Ramos (cell line): ENCODE measurements around the gene MRPL21.
"Not testable (repeated sequence)": the region's sequence is repeated elsewhere in the genome, so short reads cannot be mapped to it uniquely, and the experiment has no call there.

ENCODE experiments used
- in situ Hi-C: fragments of 300-500 bp; cut with MboI; formaldehyde crosslinking; loops from one replicate; pipeline ENCODE4 v1.14.3; 2022; ENCODE audit warnings: low sequenced_read_pairs; ENCODE audit not compliant: unreplicated experiment

Gene MRPL21

DNA sequence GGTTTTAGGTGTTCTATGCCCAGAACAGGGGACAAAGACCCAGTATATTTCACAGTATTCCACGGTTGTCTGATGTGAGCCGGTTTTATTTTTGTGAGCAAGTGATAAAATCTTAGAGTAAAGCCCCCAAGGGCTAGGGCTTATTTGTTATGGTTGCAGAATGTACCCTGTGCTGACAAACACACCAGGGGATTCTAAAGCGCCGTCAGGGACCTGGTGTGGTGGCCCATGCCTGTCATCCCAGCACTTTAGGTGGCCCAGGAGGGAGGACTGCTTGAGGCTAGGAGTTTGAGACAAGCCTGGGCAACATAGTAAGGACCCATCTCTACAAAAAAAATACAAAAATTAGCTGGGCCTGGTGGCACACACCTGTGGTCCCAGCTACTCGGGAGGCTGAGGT lies 22.8 kb downstream of the MRPL21 start:
- in situ Hi-C loops = no loop called here

GRCh38 chr11:68878022-68878421 lies 25.6 kb downstream of the MRPL21 start:
- in situ Hi-C loops = no loop called here

DNA sequence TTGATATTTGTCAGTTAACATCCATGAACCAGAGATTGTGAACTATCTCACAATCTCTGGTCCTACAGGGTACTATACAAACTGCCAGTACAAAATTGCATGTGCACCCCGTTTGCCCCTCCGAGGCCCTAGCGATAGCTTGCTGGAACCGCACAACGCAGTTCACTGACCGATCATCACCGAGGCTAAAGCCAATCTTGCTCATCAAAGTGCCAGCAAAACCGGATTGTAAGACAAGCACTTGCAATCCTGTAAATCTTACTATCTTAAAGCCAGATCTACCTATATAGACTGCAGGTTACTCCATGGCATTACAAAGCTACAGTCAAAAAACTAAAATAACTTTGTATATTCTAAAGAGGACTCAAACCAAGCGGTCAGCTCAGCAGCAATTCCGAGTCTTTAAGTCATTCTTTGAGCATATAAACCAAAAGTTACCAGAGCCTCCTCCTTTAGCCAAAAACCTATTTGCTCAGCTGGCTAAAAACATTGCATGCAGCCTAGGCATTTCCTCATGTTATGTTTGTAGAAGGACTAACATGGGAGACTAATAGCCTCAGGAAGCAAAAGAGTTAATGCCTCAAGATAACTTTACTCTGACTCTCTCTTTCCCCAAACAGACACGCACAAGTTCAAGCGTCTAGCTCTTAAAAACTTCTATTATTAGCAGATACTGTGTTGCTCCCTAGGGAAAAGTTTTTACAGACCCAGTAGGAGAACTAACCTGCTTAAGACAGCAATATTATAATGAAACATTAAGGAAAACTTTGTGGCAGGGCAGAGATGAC lies 31.2 kb downstream of the MRPL21 start:
- in situ Hi-C loops = no loop called here

DNA sequence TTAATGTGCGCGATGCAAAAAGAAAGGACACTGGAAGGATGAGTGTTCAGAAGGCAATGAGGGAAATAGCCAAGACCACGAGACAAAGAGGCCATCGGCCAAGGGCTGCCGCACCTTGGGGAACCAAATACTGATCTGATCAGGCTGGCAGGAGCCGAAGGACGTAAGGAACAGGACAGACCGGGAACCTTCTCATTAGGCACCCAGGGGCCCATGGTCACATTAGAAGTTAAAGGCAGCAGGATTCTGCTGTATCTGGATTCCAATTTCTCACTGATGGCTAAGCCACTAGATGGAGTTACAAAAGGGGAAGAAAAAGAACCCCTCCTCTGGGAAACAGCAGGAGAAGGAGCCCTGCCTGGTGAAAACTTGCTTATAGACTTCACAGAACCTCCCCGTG lies 33.2 kb downstream of the MRPL21 start:
- in situ Hi-C loops = no loop called here

DNA sequence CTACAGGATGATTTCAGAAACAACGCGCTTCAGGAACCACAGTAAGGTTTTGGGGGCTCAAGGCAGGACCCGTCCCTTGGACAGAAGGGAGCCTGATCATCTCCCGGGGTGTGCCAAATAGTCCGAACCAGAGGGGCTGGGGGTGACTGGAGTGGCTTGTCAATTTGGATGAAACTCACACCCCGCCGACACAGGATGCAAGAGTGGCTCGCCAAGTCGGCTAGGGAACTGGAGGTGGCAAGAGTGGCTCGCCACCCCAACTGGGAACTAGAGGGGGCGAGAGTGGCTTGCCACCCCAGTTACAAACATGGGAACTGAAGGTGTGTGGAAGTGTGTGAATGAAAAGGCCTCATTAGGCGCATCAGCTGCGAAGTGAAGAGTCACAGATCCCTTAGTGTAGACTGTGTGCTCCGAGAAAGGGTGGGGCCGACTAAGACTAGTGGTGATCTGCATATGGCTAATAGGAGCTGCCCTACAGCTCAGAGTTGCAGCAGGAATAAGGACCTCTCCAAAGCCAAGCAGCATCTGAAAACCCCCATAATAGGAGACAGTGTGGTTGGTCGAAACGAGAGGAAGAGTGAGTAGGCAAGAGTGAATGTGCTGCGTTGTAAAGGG lies 35.3 kb downstream of the MRPL21 start:
- in situ Hi-C loops = no loop called here

DNA sequence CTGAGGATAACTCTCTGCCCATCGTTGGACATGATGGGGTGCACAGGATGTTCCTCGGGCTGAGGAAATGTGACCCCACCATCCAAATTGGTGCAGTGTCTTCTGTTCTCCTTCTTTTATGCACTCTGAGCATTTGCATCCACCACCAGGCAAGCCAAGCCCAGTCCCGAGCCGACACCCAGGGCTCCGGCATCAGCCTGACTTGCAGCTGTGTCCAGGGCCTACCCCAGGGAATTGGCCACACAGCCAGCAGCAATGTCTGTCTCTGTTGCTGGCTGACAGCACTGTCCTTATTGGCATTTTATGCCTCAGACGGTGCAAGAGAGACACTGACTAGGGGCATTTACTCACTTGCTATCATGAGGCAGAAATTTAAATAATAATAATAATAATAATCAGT lies 36.6 kb downstream of the MRPL21 start:
- in situ Hi-C loops = no loop called here

DNA sequence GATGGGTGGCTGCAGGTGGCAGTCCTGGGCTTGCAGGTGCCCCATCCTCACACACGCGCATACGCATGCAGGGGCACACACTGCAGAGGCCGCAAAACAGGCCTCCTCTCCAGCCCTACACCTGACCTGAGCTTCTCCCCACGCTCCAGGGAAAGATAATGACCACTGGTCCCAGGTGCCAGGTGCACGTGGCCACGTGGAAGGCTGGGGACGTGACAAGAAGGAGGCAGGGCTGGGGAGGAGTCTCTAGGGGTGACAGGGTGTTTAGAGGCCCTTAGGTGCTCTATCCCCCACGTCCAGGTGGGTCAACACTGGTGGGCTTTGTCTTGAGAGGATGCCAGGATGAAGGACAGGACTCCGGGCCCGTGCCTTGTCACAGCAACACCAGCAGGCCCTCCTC lies 38.4 kb downstream of the MRPL21 start:
- in situ Hi-C loops = no loop called here

- in situ Hi-C loops = no loop called here
Measured at GRCh38 chr11:68863553-68864265, 39.9 kb downstream of the MRPL21 start.

DNA sequence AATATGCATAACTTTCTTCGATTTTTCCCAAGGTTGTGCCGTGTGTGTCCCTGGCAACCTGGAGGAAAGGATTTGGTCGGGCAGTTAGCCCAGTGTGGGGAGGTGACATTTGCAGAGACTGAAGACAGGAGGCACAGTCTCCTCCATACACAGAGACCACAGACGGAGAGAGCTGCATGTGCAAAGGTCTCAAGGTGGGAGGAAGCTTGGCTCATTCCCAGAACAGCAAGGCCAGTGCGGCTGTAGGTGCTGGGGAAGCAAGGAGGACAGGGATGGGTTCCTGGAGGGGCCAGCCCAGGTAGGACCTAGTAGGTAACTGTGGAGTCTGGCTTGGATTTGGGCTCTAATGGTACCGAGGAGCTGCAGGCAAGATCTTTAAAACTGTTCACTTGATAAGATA lies 41.2 kb downstream of the MRPL21 start:
- in situ Hi-C loops = no loop called here

DNA sequence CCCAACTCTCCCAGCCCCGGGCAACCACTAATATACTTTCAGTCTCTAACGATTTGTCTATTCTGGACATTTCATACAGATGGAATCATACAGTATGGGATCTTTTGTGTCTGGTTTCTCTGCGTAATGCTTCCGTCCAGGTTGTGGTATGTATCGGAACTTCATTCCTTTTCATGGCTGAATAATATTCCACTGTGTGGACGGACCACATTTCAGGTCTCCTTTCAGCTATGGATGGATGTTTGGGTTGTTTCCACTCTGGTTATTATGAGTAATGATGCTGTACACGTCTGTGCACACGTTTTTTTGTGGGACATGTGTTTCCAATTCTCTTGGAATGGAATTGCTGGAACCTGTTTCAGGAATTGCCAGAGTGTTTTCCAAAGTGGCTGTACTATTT lies 44.5 kb downstream of the MRPL21 start:
- in situ Hi-C loops = no loop called here

GRCh38 chr11:68857037-68857586 lies 46.5 kb downstream of the MRPL21 start:
- in situ Hi-C loops = no loop called here

DNA sequence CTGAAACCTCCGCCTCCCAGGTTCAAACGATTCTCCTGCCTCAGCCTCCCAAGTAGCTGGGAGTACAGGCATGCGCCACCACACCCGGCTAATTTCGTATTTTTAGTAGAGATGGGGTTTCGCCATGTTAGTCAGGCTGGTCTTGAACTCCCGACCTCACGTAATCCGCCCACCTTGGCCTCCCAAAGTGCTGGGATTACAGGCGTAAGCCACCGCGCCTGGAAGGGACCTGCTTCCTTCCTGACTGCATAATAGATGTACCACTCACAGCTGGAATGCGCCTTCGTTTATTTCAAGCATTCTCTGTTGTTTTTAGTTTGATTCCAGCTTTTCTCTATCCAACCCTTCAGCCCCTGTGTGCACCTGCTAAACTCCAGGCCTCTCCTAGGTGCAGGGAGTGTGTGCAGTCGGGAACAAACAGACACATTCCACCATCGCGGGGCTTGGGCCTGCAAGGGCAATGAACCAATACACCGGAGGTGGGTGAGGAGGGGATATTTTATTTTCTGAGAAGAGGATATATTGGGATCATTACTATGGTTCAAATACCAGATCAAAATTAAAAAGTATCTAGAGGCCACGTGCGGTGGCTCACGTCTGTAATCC lies 47.1 kb downstream of the MRPL21 start:
- in situ Hi-C loops = not testable (repeated sequence)

GRCh38 chr11:68855205-68855981 lies 48.2 kb downstream of the MRPL21 start:
- in situ Hi-C loops = no loop called here

GRCh38 chr11:68854273-68854958 lies 49.2 kb downstream of the MRPL21 start:
- in situ Hi-C loops = no loop called here

DNA sequence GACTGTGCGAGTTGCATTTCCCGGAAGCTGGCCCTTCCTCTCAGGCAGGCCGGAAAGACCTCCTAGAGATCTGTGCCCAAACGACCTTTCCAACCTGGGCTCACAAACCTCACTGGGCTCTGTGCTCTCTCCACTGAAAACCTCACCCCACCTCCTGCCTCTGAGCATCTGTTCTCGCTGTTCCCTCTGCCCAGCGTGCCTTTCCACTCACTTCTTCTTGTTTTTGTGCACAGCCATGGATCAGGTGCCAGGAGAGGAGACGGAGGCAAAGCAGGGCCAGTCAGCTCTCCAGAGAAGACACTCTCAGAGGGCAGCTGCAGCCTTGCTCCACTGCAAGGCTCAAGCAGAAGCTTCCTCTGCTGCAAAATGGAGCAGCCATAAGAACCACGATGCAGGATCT lies 51.0 kb downstream of the MRPL21 start:
- in situ Hi-C loops = no loop called here

DNA sequence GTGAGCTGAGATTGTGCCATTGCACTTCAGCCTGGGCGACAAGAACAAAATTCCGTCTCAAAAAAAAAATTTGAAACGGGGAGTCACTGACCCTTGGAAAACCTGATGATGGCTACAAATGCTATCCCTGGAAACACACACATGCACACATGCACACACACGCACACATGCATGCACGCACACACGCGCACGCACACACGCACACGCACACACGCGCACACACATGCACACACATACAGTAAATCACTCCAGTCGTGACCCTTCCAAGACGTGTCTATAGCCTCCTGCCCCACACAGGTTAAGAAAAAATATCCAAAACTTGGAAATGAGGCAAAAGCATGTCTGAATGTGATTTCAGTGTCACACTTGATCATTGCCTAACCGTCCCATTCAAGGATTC lies 55.2 kb downstream of the MRPL21 start:
- in situ Hi-C loops = no loop called here

GRCh38 chr11:68847395-68847794 lies 56.2 kb downstream of the MRPL21 start:
- in situ Hi-C loops = no loop called here

- in situ Hi-C loops = no loop called here
Measured at GRCh38 chr11:68845351-68846002, 58.2 kb downstream of the MRPL21 start.

DNA sequence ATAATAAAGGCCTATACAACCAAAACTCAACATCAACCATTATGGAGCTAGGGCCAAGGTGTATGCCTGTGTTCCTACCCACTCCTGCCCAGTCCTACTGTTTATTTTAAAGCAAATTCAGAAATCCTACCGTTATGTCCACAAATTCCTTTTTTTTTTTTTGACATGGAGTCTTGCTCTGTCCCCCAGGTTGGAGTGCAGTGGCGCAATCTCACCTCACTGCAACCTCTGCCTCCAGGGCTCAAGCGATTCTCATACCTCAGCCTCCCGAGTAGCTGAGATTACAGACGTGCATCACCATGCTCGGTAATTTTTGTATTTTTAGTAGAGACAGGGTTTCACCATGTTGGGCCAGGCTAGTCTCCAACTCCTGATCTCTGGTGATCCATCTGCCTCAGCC lies 58.8 kb downstream of the MRPL21 start:
- in situ Hi-C loops = no loop called here
